HUES6 (cell line): Measurements from ENCODE around the gene SLC18B1.

Source experiments
- H3K27ac ChIP-seq: 2 replicates; pipeline ENCODE4 v1.7.0; 2013; ENCODE audit warnings: low read depth, mild to moderate bottlenecking, low read length, inconsistent platforms
- H3K27me3 ChIP-seq: 2 replicates; pipeline ENCODE4 v1.6.1; 2013; ENCODE audit warnings: low read length; ENCODE audit not compliant: control insufficient read depth, insufficient read depth
- H3K36me3 ChIP-seq: 2 replicates; pipeline ENCODE4 v1.6.1; 2013; ENCODE audit warnings: low read length; ENCODE audit not compliant: control insufficient read depth, insufficient read depth
- H3K4me1 ChIP-seq: 2 replicates; pipeline ENCODE4 v1.6.1; 2013; ENCODE audit warnings: low read length; ENCODE audit not compliant: control insufficient read depth, insufficient read depth
- H3K4me3 ChIP-seq: 2 replicates; pipeline ENCODE4 v1.5.1; 2013; ENCODE audit warnings: low read depth, low read length
- H3K9ac ChIP-seq: one replicate; pipeline ENCODE4 v1.6.1; 2013; ENCODE audit warnings: mild to moderate bottlenecking, low read length
- H3K9me3 ChIP-seq: 2 replicates; pipeline ENCODE4 v1.6.1; 2013; ENCODE audit warnings: low read depth, low read length; ENCODE audit not compliant: control insufficient read depth, insufficient read depth

Gene SLC18B1

DNA sequence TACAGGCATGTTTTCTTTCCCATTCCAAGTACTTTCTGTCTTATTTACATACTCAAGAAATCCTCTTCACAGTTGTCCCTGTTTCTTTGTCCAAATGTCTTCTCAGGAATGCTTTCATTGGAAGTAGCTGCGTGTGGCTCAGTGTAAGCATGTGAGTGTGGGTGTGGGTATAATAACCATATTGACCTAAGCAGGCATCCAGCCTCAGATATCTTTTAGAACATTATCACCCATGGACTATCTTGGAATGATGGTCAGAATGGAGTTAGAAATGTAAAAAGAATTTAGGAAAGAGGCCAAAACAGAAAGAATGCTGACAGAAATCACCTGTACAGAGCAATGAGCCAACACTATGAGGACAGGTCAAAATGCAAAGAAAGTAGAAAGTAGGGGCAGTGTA, 57.2 kb downstream of the SLC18B1 start:
- H3K4me3 ChIP-seq = no peak overlapping the region
- no peaks in the 10 kb centered on the region for H3K9me3 ChIP-seq
- no peaks in the 10 kb centered on the region for H3K36me3 ChIP-seq
- H3K9ac ChIP-seq = no peak overlapping the region
- no peaks in the 10 kb centered on the region for H3K4me1 ChIP-seq
- H3K27ac ChIP-seq = no peak overlapping the region
- no peaks in the 10 kb centered on the region for H3K27me3 ChIP-seq

DNA sequence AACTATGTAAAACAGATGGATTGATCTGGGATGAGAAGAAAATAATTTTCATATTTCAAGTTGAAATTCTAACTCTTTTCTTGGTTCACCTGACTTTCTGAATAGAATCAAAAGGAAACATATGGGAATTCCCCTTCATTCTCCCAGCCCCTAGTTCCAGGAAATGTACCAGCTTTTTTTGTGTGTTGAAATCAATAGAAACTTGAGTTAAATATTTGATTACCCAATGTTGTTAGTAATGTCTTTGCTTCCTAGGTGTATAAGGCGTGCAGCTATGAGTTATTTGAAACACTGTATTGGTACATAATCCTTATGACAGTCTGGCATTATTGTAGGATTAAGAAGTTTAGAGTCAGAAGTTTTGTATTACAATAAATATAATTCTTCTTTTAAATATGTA, 62.2 kb downstream of the SLC18B1 start:
- Histone ChIP-seq H3K27me3 (no peaks in the 10 kb centered on the region), H3K9ac (no peak overlapping the region), H3K27ac (no peak overlapping the region), H3K36me3 (no peaks in the 10 kb centered on the region), H3K9me3 (no peaks in the 10 kb centered on the region), H3K4me3 (no peak overlapping the region), H3K4me1 (no peaks in the 10 kb centered on the region)

DNA sequence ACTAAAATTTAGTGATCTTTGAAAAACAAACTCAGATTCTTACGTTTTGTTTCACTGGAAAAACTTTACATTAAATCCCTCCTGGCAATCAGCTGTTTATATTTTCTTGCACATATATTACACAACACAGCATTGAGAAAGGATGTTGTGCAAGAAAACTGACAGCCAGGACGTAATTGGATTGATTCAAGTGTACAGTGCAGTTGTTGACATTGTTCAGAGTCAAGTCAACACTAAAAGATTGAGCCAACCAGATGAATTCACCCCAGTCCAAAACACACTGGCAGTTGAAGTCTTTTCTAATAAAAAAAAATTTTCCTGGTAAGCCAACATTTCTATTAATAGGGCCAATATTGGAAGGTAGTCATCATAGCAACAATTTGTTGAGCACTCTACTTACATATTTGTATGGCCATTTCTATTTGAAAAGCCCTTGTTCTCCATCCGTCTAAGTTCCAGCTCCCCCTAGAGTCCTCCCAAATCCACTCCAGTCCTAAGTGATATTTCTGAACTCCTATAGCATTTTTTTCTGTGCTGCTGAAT, 63.7 kb downstream of the SLC18B1 start:
- Histone ChIP-seq H3K27me3 (no peaks in the 10 kb centered on the region), H3K9me3 (no peaks in the 10 kb centered on the region), H3K4me3 (no peak overlapping the region), H3K4me1 (no peaks in the 10 kb centered on the region), H3K27ac (no peak overlapping the region), H3K9ac (no peak overlapping the region), H3K36me3 (no peaks in the 10 kb centered on the region)

DNA sequence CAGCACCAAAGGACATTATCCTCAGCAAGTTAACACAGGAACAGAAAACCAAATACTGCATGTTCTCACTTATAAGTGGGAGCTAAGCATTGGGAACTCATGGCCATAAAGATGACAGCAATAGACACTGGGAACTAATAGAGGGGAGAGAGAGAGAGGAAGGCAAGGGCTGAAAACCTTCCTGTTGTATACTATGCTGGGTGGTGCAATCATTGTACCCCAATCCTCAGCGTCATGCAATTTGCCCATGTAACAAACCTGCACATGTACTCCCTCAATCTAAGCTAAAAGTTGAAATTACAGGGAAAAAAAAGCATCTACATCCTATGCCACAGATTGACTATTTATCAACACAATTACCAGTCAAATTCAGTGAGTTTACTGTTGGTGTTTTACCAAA, 64.6 kb downstream of the SLC18B1 start:
- Histone ChIP-seq H3K27ac (no peak overlapping the region), H3K9me3 (no peaks in the 10 kb centered on the region), H3K4me1 (no peaks in the 10 kb centered on the region), H3K9ac (no peak overlapping the region), H3K36me3 (no peaks in the 10 kb centered on the region), H3K27me3 (no peaks in the 10 kb centered on the region), H3K4me3 (no peak overlapping the region)

DNA sequence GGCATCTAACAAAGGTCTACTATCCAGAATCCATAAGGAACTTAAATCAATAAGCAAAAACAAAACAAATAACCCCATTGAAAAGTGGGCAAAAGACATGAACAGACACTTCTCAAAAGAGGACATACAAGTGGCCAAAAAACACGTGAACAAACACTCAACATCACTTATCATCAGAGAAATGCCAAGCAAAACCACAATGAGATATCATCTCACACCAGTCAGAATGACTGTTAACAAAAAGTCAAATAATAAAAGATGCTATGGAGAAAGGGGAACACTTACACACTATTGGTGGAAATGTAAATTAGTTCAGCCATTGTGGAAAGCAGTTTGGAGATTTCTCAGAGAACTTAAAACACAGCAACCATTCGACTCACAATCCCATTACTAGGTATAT, 65.2 kb downstream of the SLC18B1 start:
- H3K4me1 ChIP-seq = no peaks in the 10 kb centered on the region
- H3K36me3 ChIP-seq = no peaks in the 10 kb centered on the region
- H3K4me3 ChIP-seq = no peak overlapping the region
- H3K9me3 ChIP-seq = no peaks in the 10 kb centered on the region
- no peak overlapping the region for H3K9ac ChIP-seq
- no peak overlapping the region for H3K27ac ChIP-seq
- no peaks in the 10 kb centered on the region for H3K27me3 ChIP-seq

DNA sequence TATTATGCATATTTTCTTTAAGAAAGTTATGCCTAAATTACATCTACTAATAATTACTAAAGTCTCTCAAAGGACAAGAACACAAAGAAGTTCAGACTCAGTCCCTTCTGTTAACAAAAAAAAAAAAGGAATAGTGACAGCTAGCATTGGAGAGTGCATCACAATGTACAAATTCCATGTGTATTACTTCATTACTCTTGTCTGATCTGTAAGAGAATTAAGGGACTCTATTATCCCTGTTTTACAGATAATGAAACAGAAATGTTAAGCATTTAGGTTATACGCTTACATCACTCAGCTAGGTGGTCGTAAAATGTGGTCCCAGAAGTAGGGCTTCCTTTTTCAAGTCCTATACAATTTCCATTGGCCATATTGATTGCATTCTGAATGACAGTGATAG, 67.4 kb downstream of the SLC18B1 start:
- Histone ChIP-seq H3K4me3 (no peak overlapping the region), H3K9ac (no peak overlapping the region), H3K36me3 (no peaks in the 10 kb centered on the region), H3K27me3 (no peaks in the 10 kb centered on the region), H3K9me3 (no peaks in the 10 kb centered on the region), H3K27ac (no peak overlapping the region), H3K4me1 (no peaks in the 10 kb centered on the region)

DNA sequence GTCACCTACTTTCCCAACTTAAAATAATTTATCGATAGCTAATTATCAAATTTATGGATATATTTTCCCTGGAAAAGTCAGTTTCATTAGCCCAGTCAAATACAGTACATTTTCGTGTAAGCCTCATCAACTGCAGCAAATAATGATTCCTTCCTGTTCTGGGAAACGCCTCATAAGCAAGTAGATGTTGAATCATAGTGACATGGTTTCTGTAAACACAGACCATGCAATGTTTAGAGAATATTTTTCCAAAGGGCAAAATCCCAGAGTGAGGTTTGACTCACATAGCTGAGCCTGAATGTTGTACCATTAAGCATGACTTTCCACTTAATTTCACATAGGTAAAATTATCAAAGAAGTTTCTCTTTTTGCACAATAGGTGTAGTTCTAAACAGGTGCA, 67.9 kb downstream of the SLC18B1 start:
- Histone ChIP-seq H3K36me3 (no peaks in the 10 kb centered on the region), H3K9me3 (no peaks in the 10 kb centered on the region), H3K27me3 (no peaks in the 10 kb centered on the region), H3K4me3 (no peak overlapping the region), H3K27ac (no peak overlapping the region), H3K4me1 (no peaks in the 10 kb centered on the region), H3K9ac (no peak overlapping the region)

DNA sequence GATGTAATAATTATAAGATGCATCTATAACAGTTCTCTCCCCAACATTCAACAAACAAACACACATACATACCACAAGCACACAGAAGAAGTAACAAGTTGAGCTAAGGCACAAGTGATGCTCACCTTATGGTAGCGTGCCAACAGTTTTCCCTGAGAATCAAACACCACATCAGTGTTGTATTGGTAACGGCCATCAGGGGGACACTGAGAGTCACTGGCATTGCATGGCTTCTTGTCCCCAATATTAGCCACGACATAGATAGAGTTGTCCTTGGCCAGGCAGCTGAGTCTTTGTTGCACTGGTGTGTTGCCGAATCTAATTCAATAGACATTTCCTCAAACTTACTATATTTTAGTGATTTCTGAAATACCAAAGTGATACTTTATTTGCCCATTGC, 69.8 kb downstream of the SLC18B1 start:
- Histone ChIP-seq H3K4me1 (no peaks in the 10 kb centered on the region), H3K4me3 (no peak overlapping the region), H3K27ac (no peak overlapping the region), H3K9ac (no peak overlapping the region), H3K36me3 (no peaks in the 10 kb centered on the region), H3K9me3 (no peaks in the 10 kb centered on the region), H3K27me3 (no peaks in the 10 kb centered on the region)

DNA sequence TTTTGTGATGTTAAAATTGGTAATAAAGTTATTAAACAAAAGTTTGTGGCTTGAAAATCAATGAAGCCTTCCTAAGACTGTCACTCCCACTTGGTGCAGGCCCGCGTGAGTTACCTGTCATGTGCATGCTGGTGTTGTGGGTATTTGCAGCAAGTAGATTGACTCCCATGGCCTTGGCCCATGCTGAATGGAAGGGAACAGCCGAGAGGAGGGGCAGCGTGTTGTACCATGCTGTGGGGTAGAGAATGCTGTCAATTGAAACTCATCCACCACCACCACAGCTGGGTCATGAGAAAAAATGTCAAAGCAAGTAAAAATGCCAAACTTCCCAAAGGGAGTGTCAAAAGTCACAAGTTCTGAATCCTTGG, 71.8 kb downstream of the SLC18B1 start:
- Histone ChIP-seq H3K9ac (no peak overlapping the region), H3K36me3 (no peaks in the 10 kb centered on the region), H3K9me3 (no peaks in the 10 kb centered on the region), H3K27me3 (no peaks in the 10 kb centered on the region), H3K4me1 (no peaks in the 10 kb centered on the region), H3K27ac (no peak overlapping the region), H3K4me3 (no peak overlapping the region)

DNA sequence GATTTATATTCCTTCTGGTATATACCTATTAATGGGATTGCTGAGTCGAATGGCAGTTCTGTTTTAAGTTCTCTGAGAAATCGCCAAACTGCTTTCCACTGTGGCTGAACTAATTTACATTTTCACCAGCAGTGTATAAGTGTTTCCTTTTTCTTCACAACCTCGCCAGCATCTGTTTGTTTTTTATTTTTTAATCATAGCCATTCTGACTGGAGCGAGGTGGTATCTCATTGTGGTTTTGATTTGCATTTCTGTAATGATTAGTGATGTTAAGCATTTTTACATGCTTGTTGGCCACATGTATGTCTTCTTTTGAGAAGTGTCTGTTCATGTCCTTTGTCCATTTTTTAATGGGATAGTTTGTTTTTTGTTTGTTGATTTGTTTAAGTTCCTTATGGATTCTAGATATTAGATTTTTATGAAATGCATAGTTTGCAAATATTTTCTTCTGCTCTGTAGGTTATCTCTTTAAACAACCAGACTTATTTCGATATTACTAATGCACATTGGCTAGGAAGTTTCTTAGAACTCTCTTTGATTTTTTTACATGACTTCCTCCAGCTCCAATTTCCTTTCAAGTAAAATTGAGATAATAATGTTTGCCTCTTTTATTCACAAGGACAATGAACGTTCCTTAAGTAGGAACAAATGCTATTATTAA, 72.4 kb downstream of the SLC18B1 start:
- no peaks in the 10 kb centered on the region for H3K27me3 ChIP-seq

DNA sequence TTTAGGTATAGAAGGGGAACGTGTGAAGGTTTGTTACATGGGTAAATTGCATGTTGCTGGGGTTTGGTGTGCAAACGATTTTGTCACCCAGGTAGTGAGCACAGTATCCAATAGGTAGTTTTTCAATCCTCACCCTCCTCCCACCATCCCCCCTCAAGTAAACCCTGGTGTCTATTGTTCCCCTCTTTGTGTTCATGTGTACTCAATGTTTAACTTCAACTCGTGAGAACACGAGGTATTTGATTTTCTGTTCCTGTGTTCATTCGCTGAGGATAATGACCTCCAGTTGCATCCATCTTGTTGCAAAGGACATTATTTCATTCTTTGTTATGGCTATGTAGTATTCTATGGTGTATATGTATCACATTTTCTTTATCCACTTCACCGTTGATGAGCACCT, 73.0 kb downstream of the SLC18B1 start:
- Histone ChIP-seq H3K9me3 (no peaks in the 10 kb centered on the region), H3K27me3 (no peaks in the 10 kb centered on the region), H3K4me3 (no peak overlapping the region), H3K27ac (no peak overlapping the region), H3K36me3 (no peaks in the 10 kb centered on the region), H3K9ac (no peak overlapping the region), H3K4me1 (no peaks in the 10 kb centered on the region)

More for the DNA sequence above, 72.4 kb downstream of the SLC18B1 start:
- H3K4me1 ChIP-seq = no peaks in the 10 kb centered on the region
- H3K36me3 ChIP-seq = no peaks in the 10 kb centered on the region
- no peak overlapping the region for H3K27ac ChIP-seq
- no peak overlapping the region for H3K9ac ChIP-seq
- H3K4me3 ChIP-seq = no peak overlapping the region
- no peaks in the 10 kb centered on the region for H3K9me3 ChIP-seq
